WI38 (cell line): ENCODE data around the gene L3MBTL3.

Source experiments
- H3K4me3 ChIP-seq: 2 replicates; pipeline ENCODE4 v1.5.1; 2011; ENCODE audit warnings: low read depth, mild to moderate bottlenecking, control low read depth, low read length
- CTCF ChIP-seq: IDR thresholded peaks from 2 replicates; pipeline ENCODE4 v1.5.1; 2012; ENCODE audit warnings: low read depth, mild to moderate bottlenecking, control low read depth, low read length

Gene L3MBTL3

GRCh38 chr6:130120731-130121130 is 102.3 kb downstream of the L3MBTL3 start:
- H3K4me3 ChIP-seq, result no peak overlapping the region
- no peak for TF ChIP-seq CTCF

GRCh38 chr6:130122243-130122642 is 103.9 kb downstream of the L3MBTL3 start:
- no peak for TF ChIP-seq CTCF
- H3K4me3 ChIP-seq, result no peak overlapping the region

GRCh38 chr6:130127195-130127594 is 108.8 kb downstream of the L3MBTL3 start:
- TF ChIP-seq CTCF, result no peak
- no peak overlapping the region for H3K4me3 ChIP-seq

GRCh38 chr6:130128326-130128725 is 109.9 kb downstream of the L3MBTL3 start:
- TF ChIP-seq CTCF, result no peak
- no peak overlapping the region for H3K4me3 ChIP-seq

- H3K4me3 ChIP-seq, result no peak overlapping the region
- no peak for TF ChIP-seq CTCF
Measured at GRCh38 chr6:130129762-130130246, 111.4 kb downstream of the L3MBTL3 start.

- no peak overlapping the region for H3K4me3 ChIP-seq
- no peak for TF ChIP-seq CTCF
Measured at GRCh38 chr6:130132286-130132701, 113.9 kb downstream of the L3MBTL3 start.

- H3K4me3 ChIP-seq, result no peak overlapping the region
- no peak for TF ChIP-seq CTCF
Measured at GRCh38 chr6:130134582-130134981, 116.2 kb downstream of the L3MBTL3 start.
